Suppressor macrophage (primary cell): Measurements from ENCODE around the gene NECTIN4.
"Not testable (repeated sequence)": the region's sequence is repeated elsewhere in the genome, so short reads cannot be mapped to it uniquely, and the experiment has no call there.

Experiments used
- DNase-seq, 4 experiments: peaks; one replicate each; pipeline ENCODE4 v3.0.0-alpha.2; 2020 to 2022

Gene NECTIN4

GRCh38 chr1:161082483-161082882 is 6.9 kb downstream of the NECTIN4 start:
- DNase-seq = no peak

GRCh38 chr1:161081519-161081918 is 7.8 kb downstream of the NECTIN4 start:
- DNase-seq = no peak

GRCh38 chr1:161080441-161081405 is 8.6 kb downstream of the NECTIN4 start:
- no peak for DNase-seq

- DNase-seq = no peak
Measured at GRCh38 chr1:161079436-161080110, 9.8 kb downstream of the NECTIN4 start.

GRCh38 chr1:161077426-161077825 is 11.9 kb downstream of the NECTIN4 start:
- no peak for DNase-seq

GRCh38 chr1:161076410-161076809 is 12.9 kb downstream of the NECTIN4 start:
- DNase-seq = no peak

GRCh38 chr1:161074676-161075368 is 14.5 kb downstream of the NECTIN4 start:
- DNase-seq = no peak

GRCh38 chr1:161073474-161074121 is 15.8 kb downstream of the NECTIN4 start:
- DNase-seq = no peak

GRCh38 chr1:161072751-161073449 is 16.5 kb downstream of the NECTIN4 start:
- no peak for DNase-seq

GRCh38 chr1:161071886-161072371 is 17.4 kb downstream of the NECTIN4 start:
- peak; percentile 83 to 90 (median 86) for DNase-seq

GRCh38 chr1:161070761-161071160 is 18.6 kb downstream of the NECTIN4 start:
- DNase-seq = no peak

GRCh38 chr1:161069731-161070270 is 19.6 kb downstream of the NECTIN4 start, which contains the start of gene ARHGAP30:
ARHGAP30 (minus strand) TSS chr1:161069891; CDS start chr1:161069624, 267 bp downstream.
- DNase-seq = peak; percentile 93 to 97 (median 96)

GRCh38 chr1:161069241-161069640 is 20.1 kb downstream of the NECTIN4 start:
- DNase-seq = no peak

GRCh38 chr1:161068306-161069234 is 20.8 kb downstream of the NECTIN4 start:
- DNase-seq = peak; percentile 90 to 95 (median 94)

- DNase-seq = no peak
Measured at GRCh38 chr1:161066694-161067093, 22.7 kb downstream of the NECTIN4 start.

- DNase-seq = not testable (repeated sequence)
Measured at GRCh38 chr1:161065681-161066080, 23.7 kb downstream of the NECTIN4 start.

- not testable (repeated sequence) for DNase-seq
Measured at GRCh38 chr1:161063936-161064335, 25.4 kb downstream of the NECTIN4 start.

GRCh38 chr1:161061419-161061818 is 27.9 kb downstream of the NECTIN4 start:
- no peak for DNase-seq

GRCh38 chr1:161059293-161059692 is 30.1 kb downstream of the NECTIN4 start:
- DNase-seq = no peak

GRCh38 chr1:161054805-161055204 is 34.6 kb downstream of the NECTIN4 start:
- DNase-seq = peak in 1 of 4 experiments; percentile 24
